ENCODE results near the gene PLPPR5. TPM values are rescaled to one million over a fixed set of nuclear protein-coding genes. Genes with fewer than 3 reads are reported as not detected.

PLPPR5 gene
- total and polyA plus RNA-seq, 2 of the 8 experiments (the other 6 are each of a cell fraction or from before 2014, with no cell fraction given): 1.9 to 5.6 TPM

GRCh38 chr1:98989556-98989907, 15.1 kb downstream of the PLPPR5 start (continued):
- TF ChIP-seq CHD7 (IDR thresholded peaks at IDR 0.05; ENCODE audit: insufficient replicate concordance, low read length): no peak
- TF ChIP-seq ASH2L (IDR thresholded peaks at IDR 0.05; ENCODE audit: low read length): no peak
- no peak for TF ChIP-seq CHD2 (IDR thresholded peaks at IDR 0.05; ENCODE audit: low read length)
- TF ChIP-seq GABPA (IDR thresholded peaks at IDR 0.05; ENCODE audit: borderline replicate concordance, insufficient read depth, low read length): no peak
